Effector CD8-positive, alpha-beta T cell (primary cell): Measurements from ENCODE around the gene MICAL3.
"Not testable (repeated sequence)": the region's sequence is repeated elsewhere in the genome, so short reads cannot be mapped to it uniquely, and the experiment has no call there.

ENCODE experiments used
- DNase-seq: peaks from one replicate; lab custom pipeline; 2025; lab: John Stamatoyannopoulos, UW

MICAL3 gene

DNA sequence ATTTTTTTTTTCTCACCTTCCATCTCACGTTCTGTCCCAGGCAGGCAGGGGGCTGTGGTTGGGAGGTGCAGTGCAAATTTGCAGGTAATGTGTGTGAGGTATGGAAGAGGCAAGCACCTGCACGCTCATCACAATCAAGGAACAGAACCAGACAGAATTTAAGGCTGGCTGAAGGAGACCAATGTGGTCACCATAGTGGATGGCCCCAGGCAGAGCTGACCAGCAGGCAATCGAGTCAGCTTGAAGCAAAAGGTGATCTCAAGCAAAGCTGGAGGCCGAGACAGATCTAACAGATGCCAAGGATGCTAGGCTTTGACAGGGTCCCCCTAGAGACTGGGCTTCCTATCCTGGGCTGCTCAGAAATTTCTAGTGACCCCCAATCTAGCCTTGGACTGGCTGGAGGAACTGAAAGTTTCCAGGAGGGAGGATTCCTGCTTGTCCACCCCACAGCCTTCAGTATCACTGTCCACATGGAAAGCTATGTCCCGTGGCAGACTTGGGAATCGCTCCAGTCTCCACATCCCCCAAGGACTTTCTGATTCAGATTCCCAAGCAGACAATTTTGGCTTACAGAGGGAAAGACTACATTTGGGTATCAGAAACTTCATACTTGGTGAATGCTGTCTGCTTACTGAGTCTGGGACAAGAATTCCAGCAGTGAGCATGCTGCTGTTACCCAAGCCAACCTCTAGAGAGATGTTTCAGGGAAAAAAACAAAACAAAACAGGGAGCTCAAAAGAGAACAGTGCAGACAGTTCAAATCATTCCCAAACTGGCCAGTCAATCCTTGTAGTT, 9.0 kb upstream of the MICAL3 start:
- no peak for DNase-seq

GRCh38 chr22:18032455-18033101, 8.2 kb upstream of the MICAL3 start:
- no peak for DNase-seq

DNA sequence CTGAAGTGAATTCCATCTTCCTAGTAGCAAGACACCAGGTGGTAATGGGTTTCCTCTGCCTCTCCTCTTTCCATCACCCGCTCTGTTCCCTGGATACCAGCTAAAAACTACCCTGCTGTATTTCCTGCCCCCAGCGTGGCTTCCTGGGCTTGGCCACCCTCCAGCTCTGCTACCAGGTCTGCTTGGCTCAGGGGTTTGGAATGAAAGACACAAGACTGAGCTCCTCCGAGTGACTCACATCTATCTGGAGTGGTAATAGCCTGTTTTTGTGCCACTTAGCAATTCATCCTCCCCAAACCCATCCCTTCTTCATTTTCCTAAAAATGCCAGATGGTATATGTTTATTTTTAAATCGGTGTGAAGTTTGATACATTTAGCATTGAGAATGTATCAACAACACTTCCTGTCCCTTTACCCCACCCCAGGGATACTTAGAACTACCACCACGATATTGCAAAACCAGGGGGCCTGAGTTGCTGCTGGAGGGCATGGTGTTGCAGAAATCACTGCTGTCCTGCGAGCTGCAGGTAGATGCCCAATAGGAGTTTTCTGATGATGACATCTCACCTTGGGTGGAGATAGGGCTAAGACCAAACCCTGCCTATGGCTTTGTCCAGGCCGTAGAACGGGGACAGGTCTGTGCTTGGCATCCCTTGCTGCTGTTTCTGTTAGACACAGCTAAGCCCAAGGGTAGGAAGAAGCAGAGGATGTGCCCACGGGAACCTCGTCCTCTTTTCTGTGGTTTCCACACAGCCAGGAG, 7.5 kb upstream of the MICAL3 start:
- no peak for DNase-seq

- no peak for DNase-seq
Observed at GRCh38 chr22:18029686-18030267, 5.4 kb upstream of the MICAL3 start.

DNA sequence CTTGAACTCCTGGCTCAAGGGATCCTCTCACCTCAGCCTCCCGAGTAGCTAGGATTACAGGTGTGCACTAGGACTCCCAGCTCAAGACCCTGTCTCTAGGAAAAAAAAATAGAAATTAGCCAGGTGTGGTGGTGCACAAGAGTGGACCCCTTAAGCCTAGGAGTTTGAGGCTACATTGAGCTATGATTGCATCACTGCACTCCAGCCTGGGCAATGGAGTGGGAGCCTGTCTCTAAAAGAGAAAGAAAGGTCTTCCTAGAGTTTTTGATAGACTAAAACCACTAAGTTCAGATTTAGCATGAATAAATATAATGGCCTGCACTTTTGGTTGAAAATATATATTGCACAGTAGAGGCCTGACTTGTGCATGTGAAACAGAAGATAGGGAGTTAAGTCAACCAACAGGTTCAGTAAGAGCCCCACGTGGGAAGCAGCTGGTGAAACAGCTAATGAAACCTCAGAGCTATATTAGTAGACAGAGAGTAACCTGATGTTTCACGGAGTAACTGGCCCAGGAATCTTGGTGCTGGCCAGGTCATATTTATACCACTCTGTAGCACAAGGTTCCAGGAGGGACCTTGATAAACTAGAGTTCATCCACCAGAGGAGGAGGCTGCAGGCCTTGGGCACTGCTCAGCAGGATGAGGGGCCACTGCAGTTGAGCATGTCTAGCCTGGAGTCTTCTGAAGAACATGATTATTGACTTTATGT, 4.6 kb upstream of the MICAL3 start:
- DNase-seq, result no peak

DNA sequence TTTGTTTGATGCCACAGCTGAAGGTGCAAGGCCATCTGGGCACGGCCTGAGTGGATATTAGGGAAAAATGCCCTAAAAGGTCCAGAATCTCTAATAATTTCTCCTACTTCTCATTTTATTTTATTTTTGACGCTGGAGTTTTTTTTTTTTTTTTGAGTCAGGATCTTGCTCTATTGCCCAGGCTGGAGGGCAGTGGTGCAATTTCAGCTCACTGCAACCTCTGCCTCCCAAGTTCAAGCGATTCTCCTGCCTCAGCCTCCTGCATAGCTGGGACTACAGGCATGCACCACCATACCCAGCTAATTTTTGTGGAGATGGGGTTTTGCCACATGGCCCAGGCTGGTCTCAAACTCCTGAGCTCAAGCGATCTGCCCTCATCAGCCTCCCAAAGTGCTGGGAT, 1.5 kb upstream of the MICAL3 start:
- not testable (repeated sequence) for DNase-seq

GRCh38 chr22:18024956-18025720, 777 bp upstream of the MICAL3 start:
- DNase-seq, result no peak

GRCh38 chr22:18023509-18024275, 669 bp downstream of the MICAL3 start:
- no peak for DNase-seq

GRCh38 chr22:18022876-18023275, 1.5 kb downstream of the MICAL3 start:
- no peak for DNase-seq

- DNase-seq, result no peak
Observed at GRCh38 chr22:18021431-18021830, 2.9 kb downstream of the MICAL3 start.

- DNase-seq, result not testable (repeated sequence)
Observed at GRCh38 chr22:18020743-18021142, 3.6 kb downstream of the MICAL3 start.

DNA sequence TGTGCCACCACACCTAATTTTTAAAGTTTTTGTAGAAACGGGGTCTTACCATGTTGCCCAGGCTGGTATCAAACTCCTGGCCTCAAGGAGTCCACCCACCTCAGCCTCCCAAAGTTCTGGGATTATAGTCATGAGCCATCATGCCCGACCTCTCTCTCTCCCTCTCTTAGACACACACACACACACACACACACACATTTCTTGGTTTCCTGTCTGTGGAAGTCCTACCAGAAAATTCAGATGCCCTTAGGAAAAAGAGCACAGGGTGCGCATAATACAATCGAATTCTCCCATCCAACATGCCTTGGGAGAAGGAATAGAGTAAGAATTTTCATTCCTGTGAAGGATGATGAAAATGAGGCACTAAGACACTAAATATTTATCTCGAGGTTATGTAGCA, 10.4 kb downstream of the MICAL3 start:
- no peak for DNase-seq

DNA sequence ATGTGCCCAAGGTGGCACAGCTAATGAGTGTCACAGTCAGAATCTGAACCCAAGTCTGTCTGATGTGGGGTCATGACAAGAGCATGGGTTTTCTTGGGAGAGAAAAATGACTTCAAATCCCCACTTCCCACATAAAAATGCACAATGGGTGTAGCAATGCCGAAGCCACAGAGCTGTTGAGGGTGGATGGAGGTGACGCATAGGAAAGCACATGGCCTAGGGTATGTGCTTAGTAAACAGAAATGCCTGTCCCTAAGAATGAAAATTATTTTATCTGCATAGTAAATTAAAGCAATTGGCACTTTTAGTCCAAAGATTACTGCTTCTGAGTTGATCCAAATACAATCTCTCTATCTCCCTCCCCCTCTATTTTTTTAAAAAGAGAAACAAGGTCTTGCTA, 10.9 kb downstream of the MICAL3 start:
- no peak for DNase-seq

DNA sequence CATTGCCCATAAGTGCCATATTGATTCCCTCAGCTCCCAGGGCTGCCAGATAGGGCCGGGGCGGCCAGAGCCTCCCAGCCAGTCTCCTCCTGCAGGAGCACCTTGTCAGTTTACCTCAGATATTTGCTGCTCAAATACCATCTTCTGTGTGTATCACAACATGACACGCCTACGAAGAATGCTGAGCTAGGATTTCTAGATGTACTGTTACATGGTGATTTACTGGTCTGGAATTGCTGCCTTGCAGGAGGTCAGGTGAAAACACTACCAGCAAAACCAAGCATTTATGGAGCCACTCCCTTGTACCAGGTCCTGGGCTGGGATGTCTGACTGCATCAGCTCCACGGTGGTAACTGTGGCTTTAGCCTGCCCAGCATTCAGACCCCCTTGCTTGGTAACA, 11.8 kb downstream of the MICAL3 start:
- no peak for DNase-seq

GRCh38 chr22:18010266-18010665, 14.1 kb downstream of the MICAL3 start:
- no peak for DNase-seq

- DNase-seq, result no peak
Observed at GRCh38 chr22:18008136-18008535, 16.2 kb downstream of the MICAL3 start.

- no peak for DNase-seq
Observed at GRCh38 chr22:18005201-18005926, 19.0 kb downstream of the MICAL3 start.

GRCh38 chr22:18001894-18002315, 22.5 kb downstream of the MICAL3 start:
- not testable (repeated sequence) for DNase-seq
